ENCODE results near the gene CLDN6.

DNA sequence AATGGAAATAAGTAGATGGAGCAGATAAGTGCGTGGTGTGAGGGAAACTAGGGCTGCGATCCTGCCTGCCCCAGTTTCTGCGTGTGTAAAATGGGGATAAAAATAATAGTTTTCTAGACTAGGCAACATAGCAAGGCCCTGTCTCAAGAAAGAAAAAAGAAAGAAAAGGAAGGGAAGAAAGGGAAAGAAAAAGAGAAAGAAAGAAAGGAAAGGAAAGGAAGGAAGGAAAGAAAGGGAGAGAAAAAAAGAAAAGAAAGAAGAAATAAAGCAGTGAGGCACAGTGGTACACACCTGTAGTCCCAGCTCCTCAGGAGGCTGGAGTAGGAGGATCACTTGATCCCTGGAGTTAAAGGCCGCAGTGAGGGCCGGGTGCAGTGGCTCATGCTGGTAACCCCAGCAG, 35.6 kb downstream of the CLDN6 start:
- TF ChIP-seq SIX4 (CRISPR knock-in tag; IDR thresholded peaks at IDR 0.05) (no peak), ZNF614 (CRISPR knock-in tag; IDR thresholded peaks at IDR 0.05; ENCODE audit: borderline replicate concordance) (no peak), RNF2 (conservative IDR thresholded peaks at IDR 0.05; ENCODE audit: low read depth) (no peak), TCF12 (IDR thresholded peaks at IDR 0.05) (no peak), TCF12 (CRISPR knock-in tag; IDR thresholded peaks at IDR 0.05) (no peak)
- TF ChIP-seq, protein P1, sequence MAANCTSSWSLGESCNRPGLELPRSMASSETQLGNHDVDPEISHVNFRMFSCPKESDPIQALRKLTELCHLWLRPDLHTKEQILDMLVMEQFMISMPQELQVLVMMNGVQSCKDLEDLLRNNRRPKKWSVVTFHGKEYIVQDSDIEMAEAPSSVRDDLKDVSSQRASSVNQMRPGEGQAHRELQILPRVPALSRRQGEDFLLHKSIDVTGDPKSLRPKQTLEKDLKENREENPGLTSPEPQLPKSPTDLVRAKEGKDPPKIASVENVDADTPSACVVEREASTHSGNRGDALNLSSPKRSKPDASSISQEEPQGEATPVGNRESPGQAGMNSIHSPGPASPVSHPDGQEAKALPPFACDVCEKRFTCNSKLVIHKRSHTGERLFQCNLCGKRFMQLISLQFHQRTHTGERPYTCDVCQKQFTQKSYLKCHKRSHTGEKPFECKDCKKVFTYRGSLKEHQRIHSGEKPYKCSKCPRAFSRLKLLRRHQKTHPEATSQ (CRISPR knock-in tag; IDR thresholded peaks at IDR 0.05; ENCODE audit: borderline replicate concordance), result no peak
